Endometrium (tissue), 2 donors: Measurements from ENCODE around the gene TFRC.
"Not testable (repeated sequence)": the region's sequence is repeated elsewhere in the genome, so short reads cannot be mapped to it uniquely, and the experiment has no call there.

Source experiments
- FAIRE-seq: peaks from 2 replicates; lab custom pipeline; 2012; peaks lifted over from hg19 to GRCh38; lab: Jason Lieb, UNC
- donor health status: control.
- donor health status: control.

TFRC gene

DNA sequence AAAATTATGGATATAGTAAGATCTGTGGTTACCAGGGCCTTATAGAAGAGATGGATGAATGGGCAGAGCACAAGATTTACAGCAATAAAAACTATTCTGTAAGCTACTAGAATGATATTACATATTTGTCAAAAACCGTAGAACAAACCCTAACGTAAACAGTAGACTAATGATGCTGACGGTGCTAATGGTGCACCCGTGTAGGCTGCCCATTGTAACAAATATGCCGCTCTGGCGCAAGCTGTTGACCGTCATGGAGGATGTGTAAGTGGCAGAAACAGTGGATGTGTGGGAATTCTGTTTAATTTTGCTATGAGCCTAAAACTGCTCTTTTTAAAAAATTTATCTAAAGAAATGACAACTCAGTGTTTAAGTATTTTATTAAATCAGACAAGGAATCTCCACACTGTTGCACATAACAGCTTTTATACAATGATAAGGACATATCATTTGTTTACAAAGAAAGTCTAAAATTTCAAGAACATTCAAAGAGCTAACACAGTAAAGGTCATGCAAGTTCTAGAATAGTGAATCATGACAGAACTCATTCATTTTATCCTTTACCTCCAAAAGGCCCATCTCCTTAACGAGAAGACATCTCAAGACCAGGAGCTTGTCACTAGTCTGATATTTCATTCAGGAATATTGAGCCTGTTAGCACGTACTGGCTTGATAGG lies 32.8 kb downstream of the TFRC start:
- no peak for FAIRE-seq

DNA sequence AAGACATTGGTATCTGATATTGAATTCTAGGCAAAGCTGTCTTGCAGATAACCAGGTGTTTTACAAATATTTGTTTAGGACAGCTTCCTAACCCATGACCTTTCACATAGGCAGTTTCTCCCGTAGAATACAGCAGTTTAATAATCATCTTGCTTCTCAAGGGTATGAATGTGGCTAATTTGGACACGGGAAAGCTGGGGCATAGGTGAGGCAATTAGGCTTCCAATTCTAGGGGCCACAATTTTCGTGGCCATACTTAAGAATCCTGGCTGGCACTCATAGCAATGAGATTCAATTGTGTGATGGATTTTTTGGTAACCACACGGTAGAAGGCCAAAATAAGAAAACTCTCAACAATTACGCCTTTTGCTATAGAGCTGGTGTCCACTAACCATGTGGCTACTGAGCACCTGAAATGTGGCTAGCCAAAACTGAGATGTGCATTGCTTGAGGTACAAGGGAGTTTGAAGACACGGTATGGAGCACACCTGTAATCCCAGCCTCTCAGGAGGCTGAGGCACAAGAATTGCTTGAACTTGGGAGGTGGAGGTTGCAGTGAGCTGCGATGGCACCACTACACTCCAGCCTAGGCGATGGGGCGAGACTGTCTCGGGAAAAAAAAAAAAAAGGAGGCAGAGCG lies 34.4 kb downstream of the TFRC start:
- no peak for FAIRE-seq

DNA sequence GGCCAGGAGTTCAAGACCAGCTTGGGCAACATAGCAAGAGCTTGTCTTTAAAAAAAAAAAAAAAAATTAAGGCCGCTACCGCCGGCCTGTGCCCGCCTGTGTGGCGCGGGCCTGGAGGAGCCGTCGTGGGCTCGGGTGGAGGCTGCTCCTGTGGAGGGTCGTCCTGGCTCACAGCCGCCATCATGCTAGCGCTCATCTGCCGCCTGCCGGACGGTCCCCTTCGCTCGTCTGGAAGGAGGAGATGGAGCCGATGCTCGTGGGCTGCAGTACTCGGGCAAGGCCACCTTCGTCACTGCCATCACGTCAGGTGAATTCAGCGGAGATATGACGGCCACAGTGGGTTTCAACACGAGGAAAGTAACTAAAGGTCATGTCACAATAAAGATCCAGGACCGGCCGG lies 37.4 kb downstream of the TFRC start:
- FAIRE-seq = no peak

DNA sequence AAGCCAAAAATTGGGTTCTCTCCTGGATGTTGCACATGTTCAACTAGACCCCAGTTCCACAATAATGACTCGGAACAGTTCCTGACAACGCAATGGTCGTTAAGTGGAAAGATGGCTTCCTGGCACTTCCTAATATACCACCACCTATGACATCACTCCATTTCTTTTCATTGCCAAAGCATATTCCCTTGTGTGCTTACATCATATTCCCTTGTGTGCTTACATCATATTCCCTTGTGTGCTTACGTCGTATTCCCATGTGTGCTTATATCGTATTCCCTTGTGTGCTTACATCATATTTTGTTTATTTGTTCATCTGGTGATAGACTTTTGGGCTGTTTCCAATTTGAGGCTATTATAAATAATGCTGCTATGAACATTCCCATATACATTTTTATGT lies 39.2 kb downstream of the TFRC start:
- no peak for FAIRE-seq

DNA sequence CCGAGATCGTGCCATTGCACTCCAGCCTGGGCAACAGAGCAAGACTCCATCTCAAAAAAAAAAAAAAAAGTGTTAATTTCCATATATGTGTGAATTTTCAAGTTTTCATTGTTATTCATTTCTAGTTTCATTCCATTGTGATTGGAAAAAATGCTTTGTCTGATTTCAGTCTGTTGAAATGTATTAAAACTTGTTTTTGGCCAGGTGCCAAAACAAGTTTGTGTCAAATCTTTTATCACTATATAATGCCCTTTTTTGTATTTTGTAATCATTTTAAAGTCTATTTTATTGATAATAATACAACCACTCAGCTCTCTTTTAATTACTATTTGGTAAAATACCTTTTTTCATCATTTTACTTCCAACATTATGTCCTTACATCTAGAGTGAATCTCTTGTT lies 42.5 kb downstream of the TFRC start:
- no peak for FAIRE-seq

DNA sequence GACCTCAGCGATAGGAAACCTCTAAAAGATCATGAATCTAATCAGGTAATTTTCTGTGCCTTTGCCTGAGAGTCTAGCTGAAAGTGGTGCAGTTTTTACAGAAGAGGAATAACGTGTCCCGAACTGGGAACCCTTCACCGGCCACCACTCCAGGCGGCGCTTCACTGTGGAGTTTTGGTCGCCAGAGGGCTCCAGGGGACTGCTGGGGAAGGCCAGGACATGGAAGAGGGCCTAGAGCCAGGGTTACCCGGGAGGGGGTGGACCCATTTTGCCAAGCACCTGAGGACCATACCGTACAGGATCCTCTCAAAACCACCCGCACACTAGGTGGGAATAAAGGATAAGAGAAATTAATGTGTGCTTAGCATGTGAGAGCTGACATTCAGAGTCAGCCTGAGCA lies 55.8 kb downstream of the TFRC start:
- not testable (repeated sequence) for FAIRE-seq

DNA sequence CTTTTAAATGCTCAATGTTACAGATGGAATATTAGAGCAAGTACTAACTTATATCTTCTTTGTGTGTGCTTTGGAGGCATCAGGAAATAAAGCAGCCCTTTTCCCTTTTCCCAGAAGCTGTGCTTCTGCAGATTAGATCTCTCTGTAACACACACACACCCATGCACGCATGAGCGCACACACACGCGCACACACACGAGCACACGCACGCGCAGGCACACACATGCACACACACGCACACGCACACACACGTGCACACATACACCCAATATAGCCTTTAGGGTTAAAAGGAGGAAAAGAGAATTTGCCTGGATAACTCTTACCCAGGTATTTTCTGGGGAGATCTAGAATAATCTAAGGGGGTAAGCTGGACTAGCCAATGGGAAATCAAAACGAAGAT lies 56.9 kb downstream of the TFRC start:
- FAIRE-seq = no peak

DNA sequence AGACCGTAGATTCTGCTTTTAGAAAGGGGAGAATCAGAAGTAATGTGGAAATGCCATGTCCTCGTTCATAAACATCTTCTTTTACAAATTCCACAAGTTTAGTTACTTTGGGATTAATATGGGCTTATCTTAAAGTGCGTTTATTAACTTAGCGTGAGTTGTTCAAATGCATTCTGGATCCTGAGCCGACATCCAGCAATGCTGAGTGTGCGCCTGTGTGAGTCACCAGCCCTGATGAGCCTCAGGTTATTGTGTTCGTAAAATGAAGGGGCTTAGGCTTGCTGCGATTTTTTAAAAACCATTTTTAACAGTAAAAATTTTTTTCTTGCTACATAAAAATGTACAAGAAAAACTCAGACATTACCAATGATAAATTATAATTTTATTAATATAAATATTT lies 57.9 kb downstream of the TFRC start:
- no peak for FAIRE-seq

DNA sequence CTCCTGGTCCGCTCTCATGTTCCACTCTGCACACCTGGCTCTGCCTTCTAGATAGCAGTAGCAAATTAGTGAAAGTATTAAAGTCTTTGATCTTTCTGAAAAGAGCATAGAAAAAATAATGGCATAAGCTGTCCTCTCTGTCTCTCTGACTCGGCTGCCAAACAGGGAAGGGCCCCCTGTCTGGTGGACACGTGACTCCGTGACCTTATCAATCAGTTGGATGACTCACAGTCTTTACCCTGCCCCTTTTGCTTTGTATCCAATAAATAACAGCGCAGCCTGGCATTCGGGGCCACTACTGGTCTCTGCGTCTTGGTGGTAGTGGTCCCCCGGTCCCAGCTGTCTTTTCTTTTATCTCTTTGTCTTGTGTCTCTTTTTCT lies 59.4 kb downstream of the TFRC start:
- FAIRE-seq = not testable (repeated sequence)

DNA sequence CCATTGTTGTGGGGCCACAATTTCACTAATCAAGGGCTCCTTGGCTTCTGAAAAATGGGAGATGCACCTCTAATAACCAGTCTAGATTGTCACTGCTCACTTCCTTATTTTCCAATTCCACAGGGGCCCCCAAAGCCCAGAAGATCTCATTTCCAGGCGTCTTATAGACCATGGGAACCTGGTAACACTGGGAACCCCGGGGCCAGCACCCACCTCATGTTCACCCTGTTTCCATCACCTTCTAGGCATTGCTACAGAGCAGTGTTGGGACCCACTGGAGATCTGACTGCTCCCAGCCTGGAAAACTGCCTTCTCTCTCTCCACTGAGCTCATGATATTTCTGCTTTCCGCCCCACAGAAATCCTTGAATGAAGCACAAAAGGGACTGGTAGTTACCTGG lies 61.5 kb downstream of the TFRC start:
- no peak for FAIRE-seq

DNA sequence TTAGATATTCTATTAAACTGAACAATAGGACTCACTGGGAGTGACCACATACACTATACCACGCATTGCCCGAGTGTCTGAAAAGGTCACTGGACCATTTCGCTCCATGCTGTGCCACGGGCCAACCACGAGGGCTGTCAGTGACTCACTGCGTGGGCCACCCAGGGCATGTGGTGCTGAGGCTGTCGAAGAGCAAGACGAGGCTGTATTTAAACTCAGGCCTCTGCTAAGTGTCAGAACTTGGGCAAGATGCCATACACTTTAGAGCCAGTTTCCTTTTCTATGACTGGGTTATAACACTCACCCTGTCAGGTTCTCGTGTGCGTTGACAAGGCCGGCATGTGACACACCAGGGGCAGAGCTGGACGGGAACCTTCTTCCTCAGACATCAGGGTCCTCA lies 62.3 kb downstream of the TFRC start:
- FAIRE-seq = not testable (repeated sequence)

DNA sequence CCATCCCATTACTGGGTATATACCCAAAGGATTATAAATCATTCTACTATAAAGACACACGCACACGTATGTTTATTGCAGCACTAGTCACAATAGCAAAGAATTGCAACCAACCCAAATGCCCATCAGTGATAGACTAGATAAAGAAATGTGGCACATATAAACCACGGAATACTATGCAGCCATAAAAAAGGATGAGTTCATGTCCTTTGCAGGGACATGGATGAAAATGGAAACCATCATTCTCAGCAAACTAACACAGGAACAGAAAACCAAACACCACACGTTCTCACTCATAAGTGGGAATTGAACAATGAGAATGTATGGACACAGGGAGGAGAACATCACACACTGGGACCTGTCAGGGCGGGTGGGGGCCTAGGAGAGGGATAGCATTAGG lies 63.7 kb downstream of the TFRC start:
- not testable (repeated sequence) for FAIRE-seq

DNA sequence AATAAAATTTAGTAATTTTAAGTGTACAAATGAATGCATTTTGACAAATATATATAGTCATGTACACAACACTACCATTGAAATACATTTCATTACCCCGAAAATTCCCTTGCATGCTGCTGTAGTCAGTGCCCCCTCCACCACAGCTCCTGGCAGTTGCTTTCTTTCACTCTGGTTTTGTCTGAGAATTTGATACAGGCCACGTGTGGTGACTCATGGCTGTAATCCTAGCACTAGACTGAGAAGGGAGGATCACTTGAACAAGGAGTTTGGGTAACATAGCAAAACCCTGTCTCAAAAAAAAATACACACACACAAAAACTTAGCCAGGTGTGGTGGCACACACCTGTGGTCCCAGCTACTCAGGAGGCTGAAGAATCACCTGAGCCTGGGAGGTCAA lies 65.4 kb downstream of the TFRC start:
- FAIRE-seq = no peak

DNA sequence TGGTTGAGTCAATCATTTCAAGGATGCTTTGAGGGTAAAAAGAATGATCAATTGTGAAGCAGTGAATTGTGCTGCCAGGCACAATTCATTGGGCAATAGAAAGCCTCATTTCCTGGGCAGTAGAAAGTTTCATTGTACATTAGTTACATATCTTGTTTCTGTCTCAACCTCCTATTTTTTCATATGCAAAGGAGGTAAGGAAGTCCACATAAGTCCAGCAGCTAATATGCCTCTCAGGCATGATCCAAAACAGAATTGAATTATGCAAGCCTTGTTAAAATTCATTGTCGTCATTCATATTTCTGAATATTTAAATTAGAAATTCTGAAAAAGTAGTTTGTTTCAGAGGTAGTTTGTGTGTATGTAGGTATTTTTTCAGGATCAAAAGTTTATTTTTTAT lies 65.8 kb downstream of the TFRC start:
- no peak for FAIRE-seq

DNA sequence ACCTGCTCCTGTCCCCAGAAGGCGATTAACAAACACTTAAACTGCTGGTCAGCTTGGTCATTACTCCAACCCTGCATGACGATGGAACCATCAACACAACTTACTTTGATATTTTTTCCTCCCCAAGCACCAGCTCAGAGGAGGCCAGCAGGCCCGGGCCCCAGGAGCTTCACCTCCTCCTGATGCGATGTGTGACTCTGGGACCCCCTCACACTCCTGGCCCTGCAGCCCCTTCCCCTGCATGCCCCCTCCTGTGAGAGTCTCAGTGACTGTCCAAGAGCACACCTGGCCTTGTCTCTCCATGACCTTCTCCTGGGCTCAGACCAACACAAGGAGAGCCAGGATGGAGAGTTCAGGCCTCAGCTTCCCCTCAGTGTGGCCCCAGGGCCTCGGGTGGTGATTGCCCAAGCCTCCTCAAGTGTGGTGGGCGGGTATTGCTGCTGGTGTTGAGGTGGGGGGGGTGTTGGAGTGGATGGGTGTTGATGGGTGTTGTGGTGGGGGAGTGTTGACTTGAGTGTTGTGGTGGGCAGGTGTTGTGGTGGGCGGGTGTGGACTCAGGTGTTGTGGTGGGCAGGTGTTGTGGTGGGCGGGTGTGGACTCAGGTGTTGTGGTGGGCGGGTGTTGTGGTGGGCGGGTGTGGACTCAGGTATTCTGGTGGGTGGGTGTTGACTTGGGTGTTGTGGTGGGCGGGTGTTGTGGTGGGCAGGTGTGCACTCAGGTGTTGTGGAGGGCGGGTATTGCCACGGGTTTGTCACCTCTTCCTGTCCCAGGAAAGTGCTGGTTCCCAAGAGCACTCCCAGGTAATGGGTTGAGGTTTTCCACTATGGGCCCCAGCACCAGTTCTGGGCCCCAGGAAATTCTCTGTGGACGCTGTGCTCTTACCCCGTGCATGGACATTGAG lies 68.1 kb downstream of the TFRC start:
- no peak for FAIRE-seq

DNA sequence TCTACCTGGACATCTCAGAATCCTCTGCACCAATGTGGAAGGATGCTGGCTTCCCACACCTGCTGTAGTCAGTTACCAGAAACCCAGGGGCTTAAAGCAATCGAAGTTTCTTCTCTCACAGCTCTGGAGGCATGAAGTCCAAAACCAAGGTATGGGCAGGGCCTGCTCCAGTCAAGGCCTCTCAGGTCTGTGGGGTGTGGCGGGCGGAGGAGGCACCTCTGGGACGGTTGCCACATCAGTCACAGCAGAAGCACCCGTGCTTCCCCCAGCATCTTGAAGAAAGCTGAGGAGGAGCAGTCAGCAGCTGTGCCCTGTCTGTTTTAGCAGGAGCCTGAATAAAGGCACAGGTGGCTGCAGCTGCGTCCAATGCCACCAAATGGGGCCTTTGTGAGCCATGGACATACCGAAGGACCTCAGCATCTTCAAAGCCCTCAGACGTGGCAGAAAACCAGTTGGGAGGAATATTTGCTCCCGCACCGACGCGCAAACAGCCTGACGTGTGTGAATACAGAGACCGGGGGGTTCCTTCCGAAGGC lies 68.9 kb downstream of the TFRC start:
- no peak for FAIRE-seq

DNA sequence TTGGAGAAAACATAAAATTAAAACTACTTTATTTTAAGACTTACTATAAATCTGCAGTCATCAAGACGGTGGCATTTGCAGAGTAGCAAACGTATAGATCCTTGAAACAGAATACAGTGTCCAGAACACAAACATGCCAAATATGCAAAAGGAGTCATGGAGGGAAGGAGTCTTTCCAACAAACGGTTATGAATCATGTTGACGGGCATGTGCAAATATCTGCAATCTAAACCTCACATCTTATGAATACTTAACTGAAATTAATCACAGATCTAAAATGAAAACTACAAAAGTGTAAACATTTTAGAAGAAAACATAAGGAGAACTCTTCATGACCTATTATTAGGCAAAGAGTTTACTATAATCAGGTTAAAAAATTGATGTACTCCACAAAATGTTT lies 69.4 kb downstream of the TFRC start:
- no peak for FAIRE-seq

DNA sequence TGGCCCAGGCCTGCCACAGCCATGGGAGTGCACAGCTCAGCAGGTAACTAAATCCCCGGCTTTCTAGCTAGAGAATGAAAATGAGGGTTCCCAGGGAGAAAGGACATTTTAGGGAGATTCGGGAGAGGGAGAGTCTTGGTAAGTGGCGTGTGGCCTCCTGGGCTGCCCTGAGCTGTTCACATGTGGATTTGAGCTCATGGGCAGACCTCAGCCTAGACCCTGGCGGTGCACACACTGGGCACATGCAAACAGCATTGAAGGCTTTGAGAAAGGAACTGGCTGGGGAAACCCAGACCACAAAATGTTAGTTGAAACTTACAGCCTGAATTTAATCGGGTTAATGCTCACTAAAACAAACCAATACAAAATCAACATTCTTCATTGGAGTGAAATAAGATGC lies 72.4 kb downstream of the TFRC start:
- no peak for FAIRE-seq

DNA sequence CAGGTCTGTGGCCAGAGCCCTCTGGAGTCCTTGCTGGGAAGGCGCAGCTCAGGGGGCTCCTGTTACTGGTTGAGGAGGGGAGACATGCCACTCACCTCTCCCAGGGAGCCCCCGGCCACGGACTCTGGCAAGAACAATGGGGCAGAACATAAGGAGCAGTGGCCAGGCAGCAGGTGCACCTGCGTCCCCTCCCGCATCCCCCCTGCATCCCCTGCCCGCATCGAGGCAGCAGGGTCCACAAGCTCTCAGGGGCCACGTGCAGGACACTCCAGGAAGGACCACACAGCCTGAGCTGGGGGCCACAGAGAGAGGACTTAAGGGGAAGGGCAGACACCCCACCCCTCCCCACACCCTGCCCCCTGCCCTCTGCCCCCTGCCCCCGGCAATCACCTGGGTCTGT lies 73.0 kb downstream of the TFRC start:
- FAIRE-seq = no peak

DNA sequence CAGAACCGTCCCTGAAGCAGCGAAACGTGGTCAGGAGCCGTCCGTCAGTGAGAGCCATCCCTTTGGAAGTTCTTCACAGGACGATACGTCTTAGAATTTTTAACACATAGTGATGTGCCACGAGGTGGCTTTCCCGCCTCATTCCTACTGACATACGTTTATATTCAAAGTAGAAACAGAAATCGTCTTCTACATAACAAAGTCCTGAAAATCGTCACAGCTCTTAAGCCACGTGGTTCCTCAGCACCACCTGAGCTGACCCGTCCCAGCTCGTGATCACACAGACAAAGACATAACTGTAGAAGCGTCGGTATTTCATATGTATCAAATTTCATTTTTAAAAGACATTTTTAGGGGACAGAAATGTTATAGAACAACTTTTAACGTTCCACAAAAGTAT lies 73.5 kb downstream of the TFRC start:
- FAIRE-seq = no peak

DNA sequence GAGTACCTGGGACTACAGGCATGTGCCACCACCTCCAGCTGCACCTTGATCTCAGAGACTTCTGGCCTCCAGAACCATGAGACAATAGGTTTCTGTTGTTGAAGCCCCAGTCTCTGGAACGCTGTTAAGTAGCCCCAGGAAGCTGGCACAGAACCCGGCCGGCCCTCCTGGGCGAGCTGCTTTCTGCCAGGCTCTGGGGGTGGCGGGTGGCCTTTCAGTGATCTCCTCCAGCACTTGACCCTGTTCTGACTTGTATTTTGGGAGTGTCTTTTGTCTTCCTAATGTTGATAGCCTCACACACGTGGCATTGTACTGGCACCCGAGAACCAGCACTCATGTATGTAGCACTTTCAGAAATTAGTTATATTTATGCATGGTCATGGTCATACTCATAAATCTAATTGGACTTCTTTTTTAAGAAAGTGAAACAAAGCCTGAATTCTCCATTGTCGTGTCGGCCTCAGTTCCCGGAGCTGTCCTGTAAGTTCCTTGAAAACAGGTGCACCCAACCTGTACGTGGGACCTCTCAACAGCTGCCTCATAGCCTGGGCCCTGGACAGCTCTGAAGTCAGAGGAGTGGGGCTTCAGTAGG lies 74.0 kb downstream of the TFRC start:
- no peak for FAIRE-seq

DNA sequence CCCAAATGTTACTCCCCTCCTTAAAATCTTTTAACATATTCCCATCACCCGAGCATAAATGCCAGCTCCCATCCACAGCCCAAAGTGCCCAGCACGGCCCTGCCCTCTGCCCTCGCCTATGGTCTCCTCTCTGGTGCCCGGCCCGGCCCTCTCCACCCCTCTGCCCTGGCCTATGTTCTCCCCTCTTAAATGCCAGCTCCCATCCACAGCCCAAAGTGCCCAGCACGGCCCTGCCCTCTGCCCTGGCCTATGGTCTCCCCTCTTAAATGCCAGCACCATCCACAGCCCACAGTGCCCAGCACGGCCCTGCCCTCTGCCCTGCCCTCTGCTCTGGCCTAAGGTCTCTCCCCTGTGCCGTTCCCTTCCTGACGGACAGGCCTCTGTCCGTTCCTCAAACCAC lies 76.6 kb downstream of the TFRC start:
- FAIRE-seq = not testable (repeated sequence)
